ENCODE results near the gene PAMR1.

Gene PAMR1

DNA sequence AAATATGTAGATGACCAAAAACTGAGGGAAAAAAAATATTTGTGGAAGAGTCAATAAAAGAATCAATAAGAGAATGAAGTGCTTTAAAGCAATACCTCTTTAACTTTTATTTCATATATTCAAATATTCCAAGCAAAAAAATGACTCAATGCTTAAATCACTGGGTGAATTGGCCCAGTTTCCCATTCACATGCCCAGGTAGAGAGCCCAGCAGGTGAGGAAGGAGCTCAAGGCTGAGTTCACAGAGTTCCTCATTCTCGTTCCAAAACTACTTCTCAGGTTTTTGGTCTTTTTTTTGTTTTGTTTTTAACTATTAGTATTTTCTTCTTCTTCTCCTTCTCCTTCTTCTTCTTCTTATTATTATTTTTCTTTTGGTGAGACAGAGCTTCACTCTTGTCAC, 136.3 kb downstream of the PAMR1 start:
- Histone ChIP-seq H3K36me3 (ENCODE audit: control insufficient read depth, insufficient read depth, low read length) (no peaks in the 10 kb centered on the region), H3K9me3 (ENCODE audit: control insufficient read depth, low read length) (no peaks in the 10 kb centered on the region), H3K27ac (ENCODE audit: low read depth, low read length, severe bottlenecking) (no peak overlapping the region), H3K4me1 (ENCODE audit: control insufficient read depth, insufficient read depth, low read length, poor library complexity, severe bottlenecking) (no peaks in the 10 kb centered on the region), H3K4me3 (ENCODE audit: extremely low read depth, insufficient read depth, low read length, poor library complexity, severe bottlenecking) (no peak overlapping the region)
- WGBS, 2 experiments (ENCODE audit: insufficient coverage in 2 of 2), result no CpG with 5 or more reads among the region's 1 CpG

DNA sequence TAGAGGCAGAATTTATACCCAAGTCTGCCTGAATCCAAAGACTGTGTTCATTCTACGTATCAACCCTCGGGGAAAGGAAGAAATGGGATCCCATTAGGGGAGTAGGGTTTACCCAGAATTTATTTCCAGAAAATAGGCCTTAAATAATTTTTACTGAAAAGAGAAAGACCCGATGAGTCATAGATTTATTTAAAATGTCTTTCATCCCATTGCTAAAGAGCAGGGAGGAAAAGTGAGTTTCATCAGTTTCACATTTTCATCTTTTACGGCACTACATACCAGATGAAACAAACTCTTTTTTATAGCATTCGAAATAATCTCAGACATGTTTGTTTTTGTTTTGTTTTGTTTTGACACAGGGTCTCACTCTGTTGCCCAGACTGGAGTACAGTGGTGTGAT, 137.4 kb downstream of the PAMR1 start:
- no peaks in the 10 kb centered on the region for H3K4me1 ChIP-seq (ENCODE audit: control insufficient read depth, insufficient read depth, low read length, poor library complexity, severe bottlenecking)
- WGBS, 2 experiments (ENCODE audit: insufficient coverage in 2 of 2), result 100% methylated on average over 1 of the region's 5 CpGs; no CpG with 5 or more reads in 1 of the 2 experiments
- H3K27ac ChIP-seq (ENCODE audit: low read depth, low read length, severe bottlenecking), result no peak overlapping the region
- H3K4me3 ChIP-seq (ENCODE audit: extremely low read depth, insufficient read depth, low read length, poor library complexity, severe bottlenecking), result no peak overlapping the region
- no peaks in the 10 kb centered on the region for H3K9me3 ChIP-seq (ENCODE audit: control insufficient read depth, low read length)
- no peaks in the 10 kb centered on the region for H3K36me3 ChIP-seq (ENCODE audit: control insufficient read depth, insufficient read depth, low read length)

DNA sequence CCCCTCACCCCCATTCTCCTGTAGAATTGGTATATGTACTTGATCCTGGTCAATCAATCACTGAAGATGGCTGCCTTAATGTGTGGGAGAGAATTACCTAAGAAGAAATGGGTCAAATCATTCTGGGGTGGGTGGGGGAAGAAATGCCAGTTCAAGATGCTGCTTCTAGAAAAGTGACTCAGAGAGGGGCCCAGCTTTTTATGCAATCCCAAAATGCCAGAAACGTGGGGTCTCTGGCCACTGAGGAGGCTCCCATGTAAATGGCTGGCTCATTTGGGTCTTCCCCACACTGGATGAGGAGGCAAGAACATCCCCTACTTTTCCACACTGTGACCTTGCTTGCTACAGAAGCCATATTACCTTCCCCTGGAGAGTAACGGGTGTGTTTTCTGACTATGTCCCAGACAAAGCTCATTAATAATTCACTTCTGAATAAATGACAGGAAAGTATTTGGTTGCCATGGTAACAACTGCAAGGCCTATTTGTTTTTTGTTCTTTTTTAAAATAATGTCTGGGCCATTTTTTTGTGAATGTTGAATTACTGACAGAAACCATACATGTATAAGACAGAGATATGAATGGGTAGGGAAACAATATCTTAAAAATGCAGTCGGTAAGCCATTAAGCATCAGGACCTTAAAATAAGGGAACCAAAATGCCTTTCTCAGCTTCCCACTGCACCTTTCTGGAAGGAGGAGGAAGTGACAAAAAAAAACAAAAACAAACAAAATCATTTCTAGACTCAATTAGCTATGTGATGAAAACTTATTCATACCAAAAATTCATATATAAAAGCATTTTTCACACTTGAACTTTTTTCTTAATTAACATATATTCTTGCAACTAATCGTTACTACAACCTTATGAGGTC, 138.1 kb downstream of the PAMR1 start:
- H3K4me1 ChIP-seq (ENCODE audit: control insufficient read depth, insufficient read depth, low read length, poor library complexity, severe bottlenecking), result no peaks in the 10 kb centered on the region
- WGBS, 2 experiments (ENCODE audit: insufficient coverage in 2 of 2), result 67 to 77% methylated on average over 1 to 3 of the region's 4 CpGs
- no peaks in the 10 kb centered on the region for H3K9me3 ChIP-seq (ENCODE audit: control insufficient read depth, low read length)
- no peaks in the 10 kb centered on the region for H3K36me3 ChIP-seq (ENCODE audit: control insufficient read depth, insufficient read depth, low read length)
- no peak overlapping the region for H3K27ac ChIP-seq (ENCODE audit: low read depth, low read length, severe bottlenecking)
- no peak overlapping the region for H3K4me3 ChIP-seq (ENCODE audit: extremely low read depth, insufficient read depth, low read length, poor library complexity, severe bottlenecking)

DNA sequence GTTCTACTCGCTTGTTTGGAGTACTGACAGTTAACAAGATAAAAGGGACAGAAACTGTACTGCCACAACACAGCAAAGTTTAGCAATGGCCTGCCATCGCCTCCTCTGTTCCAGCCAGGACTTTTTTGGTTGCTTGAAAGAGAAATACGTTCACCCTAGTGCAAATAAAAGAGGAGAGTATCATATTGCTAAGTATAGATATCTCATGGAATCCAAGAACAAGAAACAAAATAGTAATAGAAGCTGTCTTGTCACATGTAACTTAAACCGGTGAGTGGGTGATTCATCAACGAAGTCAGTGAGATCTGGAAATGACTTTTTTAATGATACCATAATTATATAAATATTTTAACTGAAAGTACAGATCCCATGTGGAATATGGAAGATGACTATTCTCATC, 141.5 kb downstream of the PAMR1 start:
- Histone ChIP-seq H3K36me3 (ENCODE audit: control insufficient read depth, insufficient read depth, low read length) (no peaks in the 10 kb centered on the region), H3K4me1 (ENCODE audit: control insufficient read depth, insufficient read depth, low read length, poor library complexity, severe bottlenecking) (peaks cover 5% of the 10 kb centered on the region), H3K4me3 (ENCODE audit: extremely low read depth, insufficient read depth, low read length, poor library complexity, severe bottlenecking) (no peak overlapping the region), H3K9me3 (ENCODE audit: control insufficient read depth, low read length) (no peaks in the 10 kb centered on the region), H3K27ac (ENCODE audit: low read depth, low read length, severe bottlenecking) (no peak overlapping the region)
- WGBS, 2 experiments (ENCODE audit: insufficient coverage in 2 of 2), result 100% methylated on average over 1 of the region's 5 CpGs

Measured in mesodermal cell (in vitro differentiated cells).